Loucy (cell line): ENCODE data around the gene MACF1.

Experiments
- H2AFZ ChIP-seq: fragments of 200-600 bp; sonication (generic); 2 replicates; pipeline ENCODE4 v1.6.0; 2016; ENCODE audit warnings: antibody characterized with exemption, mild to moderate bottlenecking, low read length, moderate library complexity
- H3F3A ChIP-seq: fragments of 200-600 bp; 2 replicates; pipeline ENCODE4 v1.6.0; 2016; ENCODE audit warnings: antibody characterized with exemption, low read depth, mild to moderate bottlenecking
- H3K27me3 ChIP-seq: fragments of 200-600 bp; sonication (generic); 2 replicates; pipeline ENCODE4 v1.6.1; 2014; ENCODE audit warnings: low read length, mild to moderate bottlenecking; ENCODE audit not compliant: insufficient read depth, poor library complexity, severe bottlenecking
- H3K36me3 ChIP-seq: fragments of 200-600 bp; sonication (generic); 2 replicates; pipeline ENCODE4 v1.6.1; 2016; ENCODE audit warnings: low read length; ENCODE audit not compliant: insufficient read depth
- H3K4me1 ChIP-seq: fragments of 200-600 bp; sonication (generic); 2 replicates; pipeline ENCODE4 v1.5.1; 2014; ENCODE audit warnings: low read length, mild to moderate bottlenecking; ENCODE audit not compliant: insufficient read depth, poor library complexity, severe bottlenecking
- H3K4me2 ChIP-seq: fragments of 200-600 bp; sonication (generic); 2 replicates; pipeline ENCODE4 v1.6.0; 2014; ENCODE audit warnings: antibody characterized with exemption, low read length, low read depth, mild to moderate bottlenecking; ENCODE audit not compliant: poor library complexity, severe bottlenecking
- H3K4me3 ChIP-seq: fragments of 200-600 bp; sonication (generic); 2 replicates; pipeline ENCODE4 v1.5.1; 2014; ENCODE audit warnings: low read length, mild to moderate bottlenecking, mixed read lengths; ENCODE audit not compliant: poor library complexity, severe bottlenecking
- H3K79me2 ChIP-seq: fragments of 200-600 bp; sonication (generic); 2 replicates; pipeline ENCODE4 v1.6.1; 2014; ENCODE audit warnings: low read length; ENCODE audit not compliant: insufficient read depth
- H3K9ac ChIP-seq: fragments of 200-600 bp; sonication (generic); 2 replicates; pipeline ENCODE4 v1.6.0; 2014; ENCODE audit warnings: mild to moderate bottlenecking, low read depth, low read length, moderate library complexity; ENCODE audit not compliant: poor library complexity, severe bottlenecking
- H3K9me2 ChIP-seq: fragments of 200-600 bp; sonication (generic); replicated peaks from 2 replicates; pipeline ENCODE4 v1.6.1; 2016; ENCODE audit warnings: low read depth, low read length, mixed read lengths
- H3K9me3 ChIP-seq: fragments of 200-600 bp; sonication (generic); 2 replicates; pipeline ENCODE4 v1.6.1; 2014; ENCODE audit warnings: mild to moderate bottlenecking, antibody characterized with exemption, low read length, low read depth; ENCODE audit not compliant: insufficient read depth
- H4K20me1 ChIP-seq: fragments of 200-600 bp; sonication (generic); 2 replicates; pipeline ENCODE4 v1.6.0; 2014; ENCODE audit warnings: antibody characterized with exemption, low read length, mild to moderate bottlenecking; ENCODE audit not compliant: insufficient read depth, poor library complexity, severe bottlenecking
- EZH2phosphoT487 ChIP-seq: fragments of 200-600 bp; IDR thresholded peaks from 2 replicates; pipeline ENCODE4 v1.6.1; 2018; ENCODE audit warnings: antibody characterized with exemption, mild to moderate bottlenecking, moderate library complexity, borderline replicate concordance
- TF ChIP-seq, protein P1 (sequence below): fragments of 200-600 bp; sonication (generic); conservative IDR thresholded peaks from 2 replicates; pipeline ENCODE4 v1.5.1; 2014; ENCODE audit warnings: mild to moderate bottlenecking, antibody characterized with exemption, low read length

Gene MACF1

GRCh38 chr1:39401106-39401505 lies 196.6 kb downstream of the MACF1 start:
- H3F3A ChIP-seq, result peaks cover 8% of the 10 kb centered on the region; the same call in 1 of the 2 replicates
- H3K4me1 ChIP-seq, result peaks cover 12% of the 10 kb centered on the region
- no peaks in the 10 kb centered on the region for H3K9me3 ChIP-seq
- no peak overlapping the region for H3K4me3 ChIP-seq
- peaks cover 26% of the 10 kb centered on the region; the same call in 1 of the 2 replicates for H3K36me3 ChIP-seq
- H3K9ac ChIP-seq, result no peak overlapping the region
- peaks cover 70% of the 10 kb centered on the region for H3K79me2 ChIP-seq
- no peaks in the 10 kb centered on the region for H3K27me3 ChIP-seq
- H4K20me1 ChIP-seq, result peaks cover 39% of the 10 kb centered on the region
- no peaks in the 10 kb centered on the region for H3K9me2 ChIP-seq
- H3K4me2 ChIP-seq, result no peak overlapping the region
- no peak for TF ChIP-seq EZH2phosphoT487
- TF ChIP-seq, protein P1, sequence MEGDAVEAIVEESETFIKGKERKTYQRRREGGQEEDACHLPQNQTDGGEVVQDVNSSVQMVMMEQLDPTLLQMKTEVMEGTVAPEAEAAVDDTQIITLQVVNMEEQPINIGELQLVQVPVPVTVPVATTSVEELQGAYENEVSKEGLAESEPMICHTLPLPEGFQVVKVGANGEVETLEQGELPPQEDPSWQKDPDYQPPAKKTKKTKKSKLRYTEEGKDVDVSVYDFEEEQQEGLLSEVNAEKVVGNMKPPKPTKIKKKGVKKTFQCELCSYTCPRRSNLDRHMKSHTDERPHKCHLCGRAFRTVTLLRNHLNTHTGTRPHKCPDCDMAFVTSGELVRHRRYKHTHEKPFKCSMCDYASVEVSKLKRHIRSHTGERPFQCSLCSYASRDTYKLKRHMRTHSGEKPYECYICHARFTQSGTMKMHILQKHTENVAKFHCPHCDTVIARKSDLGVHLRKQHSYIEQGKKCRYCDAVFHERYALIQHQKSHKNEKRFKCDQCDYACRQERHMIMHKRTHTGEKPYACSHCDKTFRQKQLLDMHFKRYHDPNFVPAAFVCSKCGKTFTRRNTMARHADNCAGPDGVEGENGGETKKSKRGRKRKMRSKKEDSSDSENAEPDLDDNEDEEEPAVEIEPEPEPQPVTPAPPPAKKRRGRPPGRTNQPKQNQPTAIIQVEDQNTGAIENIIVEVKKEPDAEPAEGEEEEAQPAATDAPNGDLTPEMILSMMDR, result no peak
- no peak overlapping the region for H2AFZ ChIP-seq

DNA sequence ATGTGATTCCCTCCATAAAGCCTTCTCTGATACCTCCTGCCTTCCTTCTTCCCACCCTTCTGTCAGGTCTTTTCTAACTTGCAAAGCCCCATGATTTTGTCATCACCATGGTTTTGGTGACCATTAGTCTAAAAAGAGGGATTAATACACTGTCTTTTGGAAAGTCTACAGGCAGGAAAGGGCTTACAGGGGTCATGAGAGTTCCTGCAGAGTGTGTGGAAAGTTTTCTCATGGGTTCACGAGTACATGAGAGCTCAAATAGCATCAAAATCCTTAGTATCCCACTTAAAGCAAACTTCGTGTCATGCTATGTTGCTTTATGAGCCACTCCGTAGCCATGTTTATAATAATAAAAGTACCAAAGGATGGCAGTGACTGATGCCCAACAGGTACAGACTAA lies 200.4 kb downstream of the MACF1 start:
- TF ChIP-seq, protein P1, result no peak
- TF ChIP-seq EZH2phosphoT487, result no peak
- peaks cover 55% of the 10 kb centered on the region for H3K79me2 ChIP-seq
- H3K9me2 ChIP-seq, result no peaks in the 10 kb centered on the region
- no peak overlapping the region for H2AFZ ChIP-seq
- H4K20me1 ChIP-seq, result peaks cover 39% of the 10 kb centered on the region
- no peak overlapping the region for H3K4me3 ChIP-seq
- H3K4me1 ChIP-seq, result peaks cover 14% of the 10 kb centered on the region
- H3K9ac ChIP-seq, result no peak overlapping the region
- peaks cover 20% of the 10 kb centered on the region; the same call in 1 of the 2 replicates for H3K36me3 ChIP-seq
- H3K4me2 ChIP-seq, result no peak overlapping the region
- no peaks in the 10 kb centered on the region for H3K27me3 ChIP-seq
- no peaks in the 10 kb centered on the region for H3K9me3 ChIP-seq
- peaks cover 14% of the 10 kb centered on the region; the same call in 1 of the 2 replicates for H3F3A ChIP-seq

DNA sequence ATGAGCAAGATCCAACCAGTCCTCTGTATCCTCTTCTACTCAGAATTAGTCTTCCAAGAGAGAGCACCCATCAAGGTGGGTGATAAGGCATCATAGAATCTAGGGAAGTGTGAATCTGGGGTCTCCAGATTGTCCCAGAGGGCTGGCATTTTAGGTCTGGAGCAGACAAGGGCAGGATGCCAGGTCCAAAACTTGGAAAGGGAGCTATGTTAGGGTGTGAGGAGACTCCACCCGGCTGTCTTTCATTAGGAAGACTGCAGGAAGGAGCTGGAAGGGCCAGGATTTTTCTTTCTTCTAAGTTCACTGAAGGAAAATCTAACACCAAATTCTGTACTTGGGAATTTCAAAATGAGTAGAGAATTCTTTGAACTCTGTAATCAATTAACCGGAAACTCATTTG lies 200.9 kb downstream of the MACF1 start:
- Histone ChIP-seq H3K9me2 (no peaks in the 10 kb centered on the region), H4K20me1 (peaks cover 42% of the 10 kb centered on the region), H3K27me3 (no peaks in the 10 kb centered on the region), H3K4me3 (no peak overlapping the region), H2AFZ (no peak overlapping the region), H3K9ac (no peak overlapping the region), H3K4me1 (peaks cover 19% of the 10 kb centered on the region), H3K79me2 (peaks cover 58% of the 10 kb centered on the region), H3K9me3 (no peaks in the 10 kb centered on the region), H3K4me2 (no peak overlapping the region), H3F3A (peaks cover 14% of the 10 kb centered on the region; the same call in 1 of the 2 replicates), H3K36me3 (peaks cover 20% of the 10 kb centered on the region; the same call in 1 of the 2 replicates)
- TF ChIP-seq EZH2phosphoT487, result no peak
- TF ChIP-seq, protein P1, result no peak
